ENCODE measurements around the gene MAP4K3.
A peak's percentile ranks its signal among the peaks of the same experiment; 100 is the strongest.

DNA sequence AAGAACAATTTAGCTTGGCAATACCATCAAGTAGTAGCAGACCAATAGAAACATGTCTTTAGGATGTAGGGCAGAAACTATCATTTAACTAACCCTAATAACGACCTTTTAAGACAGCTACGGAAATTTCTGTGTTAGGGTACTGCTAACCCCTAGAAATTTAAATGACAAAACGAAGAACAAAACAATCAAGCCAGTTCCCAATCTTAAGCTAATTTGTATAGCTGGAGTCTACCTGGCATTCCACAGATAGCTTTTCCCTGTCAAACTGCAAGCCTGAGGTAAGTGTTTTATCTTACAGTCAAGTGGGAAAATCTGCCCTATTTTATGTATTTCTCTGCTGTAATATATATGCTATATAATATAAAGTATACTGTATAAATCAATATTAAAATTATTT, 155.7 kb downstream of the MAP4K3 start:
- no peak for TF ChIP-seq RAD21 (IDR thresholded peaks at IDR 0.05 in 1 of 2, conservative IDR thresholded peaks at IDR 0.05 in 1 of 2; ENCODE audit: low read depth in 2 of 2, low read length in 2 of 2)
- no peak for TF ChIP-seq GTF2F1 (IDR thresholded peaks at IDR 0.05; ENCODE audit: borderline replicate concordance, low read depth, low read length)
- TF ChIP-seq TEAD4 (IDR thresholded peaks at IDR 0.05; ENCODE audit: low read depth, low read length) = peak; percentile 75; the same call in 1 of the 2 replicates
- no peak for TF ChIP-seq EZH2 (IDR thresholded peaks at IDR 0.05; ENCODE audit: low read depth, low read length, severe bottlenecking)
- TF ChIP-seq POLR2A (IDR thresholded peaks at IDR 0.05; ENCODE audit: control extremely low read depth in 1 of 2, low read depth in 2 of 2, low read length in 2 of 2) = no peak
- TF ChIP-seq, protein P1, sequence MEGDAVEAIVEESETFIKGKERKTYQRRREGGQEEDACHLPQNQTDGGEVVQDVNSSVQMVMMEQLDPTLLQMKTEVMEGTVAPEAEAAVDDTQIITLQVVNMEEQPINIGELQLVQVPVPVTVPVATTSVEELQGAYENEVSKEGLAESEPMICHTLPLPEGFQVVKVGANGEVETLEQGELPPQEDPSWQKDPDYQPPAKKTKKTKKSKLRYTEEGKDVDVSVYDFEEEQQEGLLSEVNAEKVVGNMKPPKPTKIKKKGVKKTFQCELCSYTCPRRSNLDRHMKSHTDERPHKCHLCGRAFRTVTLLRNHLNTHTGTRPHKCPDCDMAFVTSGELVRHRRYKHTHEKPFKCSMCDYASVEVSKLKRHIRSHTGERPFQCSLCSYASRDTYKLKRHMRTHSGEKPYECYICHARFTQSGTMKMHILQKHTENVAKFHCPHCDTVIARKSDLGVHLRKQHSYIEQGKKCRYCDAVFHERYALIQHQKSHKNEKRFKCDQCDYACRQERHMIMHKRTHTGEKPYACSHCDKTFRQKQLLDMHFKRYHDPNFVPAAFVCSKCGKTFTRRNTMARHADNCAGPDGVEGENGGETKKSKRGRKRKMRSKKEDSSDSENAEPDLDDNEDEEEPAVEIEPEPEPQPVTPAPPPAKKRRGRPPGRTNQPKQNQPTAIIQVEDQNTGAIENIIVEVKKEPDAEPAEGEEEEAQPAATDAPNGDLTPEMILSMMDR (IDR thresholded peaks at IDR 0.05; ENCODE audit: control extremely low read depth in 1 of 3, insufficient read depth in 1 of 3, low read depth in 1 of 3, low read length in 3 of 3) = no peak
- TF ChIP-seq EP300 (IDR thresholded peaks at IDR 0.05; ENCODE audit: borderline replicate concordance in 1 of 2, low read depth in 2 of 2, low read length in 2 of 2) = no peak
